Uterus (tissue), 2 donors: Measurements from ENCODE around the gene ARHGEF11.

ENCODE experiments used
- POLR2A ChIP-seq, 2 donors: fragments of 450-650 bp; IDR thresholded peaks; one replicate each; pipeline ENCODE4 v1.6.1; 2016; ENCODE audit warnings: antibody characterized with exemption in 2 of 2, mild to moderate bottlenecking in 1 of 2, moderate library complexity in 1 of 2
- TF ChIP-seq, protein P1 (sequence below), 4 experiments: fragments of 200-600 bp in 2 of 4; fragments of 450-650 bp in 2 of 4; sonication (generic) in 2 of 4; IDR thresholded peaks; one replicate each; pipeline ENCODE4 v1.5.1; 2016 to 2019; ENCODE audit warnings: antibody characterized with exemption in 4 of 4, mild to moderate bottlenecking in 2 of 4, moderate library complexity in 1 of 4

DNA sequence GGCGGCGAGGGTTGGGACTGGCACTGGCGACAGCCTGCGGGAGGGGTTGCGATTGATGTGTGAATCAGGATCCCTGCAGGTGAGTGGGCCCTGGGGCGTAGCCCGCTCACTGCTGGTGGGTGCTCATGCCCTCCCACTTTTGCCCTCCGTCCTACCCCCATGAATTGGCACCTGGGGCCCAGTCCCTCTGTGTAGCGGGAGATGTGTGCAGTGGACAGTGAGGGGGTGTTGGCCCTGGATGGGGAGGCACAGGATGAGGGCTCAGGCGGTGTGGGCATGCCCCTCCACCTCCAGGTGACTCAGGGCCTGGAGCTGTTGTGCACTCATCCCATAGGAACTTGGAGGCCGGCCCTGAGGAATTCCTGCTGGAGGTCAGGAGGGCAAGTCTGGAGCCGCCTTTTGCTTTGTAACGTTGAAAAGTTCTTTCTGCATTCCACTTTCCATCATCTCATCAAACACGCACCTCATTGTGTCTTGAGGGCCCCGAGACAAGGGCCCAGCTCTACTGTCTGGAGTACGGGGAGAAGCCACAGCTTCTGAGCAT lies 149.0 kb downstream of the ARHGEF11 start:
- no peak for TF ChIP-seq POLR2A (IDR thresholded peaks at IDR 0.05)
- TF ChIP-seq, protein P1, sequence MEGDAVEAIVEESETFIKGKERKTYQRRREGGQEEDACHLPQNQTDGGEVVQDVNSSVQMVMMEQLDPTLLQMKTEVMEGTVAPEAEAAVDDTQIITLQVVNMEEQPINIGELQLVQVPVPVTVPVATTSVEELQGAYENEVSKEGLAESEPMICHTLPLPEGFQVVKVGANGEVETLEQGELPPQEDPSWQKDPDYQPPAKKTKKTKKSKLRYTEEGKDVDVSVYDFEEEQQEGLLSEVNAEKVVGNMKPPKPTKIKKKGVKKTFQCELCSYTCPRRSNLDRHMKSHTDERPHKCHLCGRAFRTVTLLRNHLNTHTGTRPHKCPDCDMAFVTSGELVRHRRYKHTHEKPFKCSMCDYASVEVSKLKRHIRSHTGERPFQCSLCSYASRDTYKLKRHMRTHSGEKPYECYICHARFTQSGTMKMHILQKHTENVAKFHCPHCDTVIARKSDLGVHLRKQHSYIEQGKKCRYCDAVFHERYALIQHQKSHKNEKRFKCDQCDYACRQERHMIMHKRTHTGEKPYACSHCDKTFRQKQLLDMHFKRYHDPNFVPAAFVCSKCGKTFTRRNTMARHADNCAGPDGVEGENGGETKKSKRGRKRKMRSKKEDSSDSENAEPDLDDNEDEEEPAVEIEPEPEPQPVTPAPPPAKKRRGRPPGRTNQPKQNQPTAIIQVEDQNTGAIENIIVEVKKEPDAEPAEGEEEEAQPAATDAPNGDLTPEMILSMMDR (IDR thresholded peaks at IDR 0.05): no peak
